ENCODE data around the gene SPRED2. TPM values are rescaled to one million over a fixed set of nuclear protein-coding genes. Genes with fewer than 3 reads are reported as not detected.

SPRED2 gene
- total RNA-seq, 1 donor from 2014 or later = 11.1 TPM

DNA sequence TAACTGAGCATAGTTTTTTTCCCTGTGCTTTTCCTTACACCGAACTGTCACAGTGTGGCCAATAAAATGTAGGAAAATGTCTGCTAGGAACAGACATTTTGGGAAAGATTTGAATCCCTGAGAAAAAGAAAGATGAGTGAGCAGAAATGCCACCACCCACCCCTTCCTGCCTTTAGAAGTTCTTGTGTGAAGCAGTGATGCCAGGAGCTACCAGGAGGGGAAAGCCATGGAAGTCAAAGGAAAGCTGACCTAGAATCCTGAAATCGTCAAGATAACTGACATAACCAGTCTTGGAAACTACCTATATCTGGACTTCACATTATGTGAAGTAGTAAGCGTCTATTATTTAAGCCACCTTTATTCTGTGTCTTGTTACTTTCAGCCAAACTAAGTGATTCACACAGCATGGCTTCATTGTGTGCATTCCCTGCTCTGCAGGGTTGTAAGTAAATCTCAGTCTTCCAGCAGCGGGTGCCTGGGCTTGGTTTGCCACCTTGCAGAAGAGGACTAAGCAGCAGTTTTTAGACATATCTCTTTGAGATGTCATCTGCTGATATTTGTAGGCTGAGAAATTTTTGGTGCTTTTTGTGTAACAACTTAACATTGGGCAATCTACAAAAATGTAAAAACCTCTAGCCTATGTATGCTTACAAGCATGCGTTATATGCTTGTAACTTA, 11.2 kb upstream of the SPRED2 start:
- no peak overlapping the region for H3K4me3 ChIP-seq (ENCODE audit: low read depth, low read length)
- DNase-seq (ENCODE audit: low read depth) = no peak
- TF ChIP-seq, protein P1, sequence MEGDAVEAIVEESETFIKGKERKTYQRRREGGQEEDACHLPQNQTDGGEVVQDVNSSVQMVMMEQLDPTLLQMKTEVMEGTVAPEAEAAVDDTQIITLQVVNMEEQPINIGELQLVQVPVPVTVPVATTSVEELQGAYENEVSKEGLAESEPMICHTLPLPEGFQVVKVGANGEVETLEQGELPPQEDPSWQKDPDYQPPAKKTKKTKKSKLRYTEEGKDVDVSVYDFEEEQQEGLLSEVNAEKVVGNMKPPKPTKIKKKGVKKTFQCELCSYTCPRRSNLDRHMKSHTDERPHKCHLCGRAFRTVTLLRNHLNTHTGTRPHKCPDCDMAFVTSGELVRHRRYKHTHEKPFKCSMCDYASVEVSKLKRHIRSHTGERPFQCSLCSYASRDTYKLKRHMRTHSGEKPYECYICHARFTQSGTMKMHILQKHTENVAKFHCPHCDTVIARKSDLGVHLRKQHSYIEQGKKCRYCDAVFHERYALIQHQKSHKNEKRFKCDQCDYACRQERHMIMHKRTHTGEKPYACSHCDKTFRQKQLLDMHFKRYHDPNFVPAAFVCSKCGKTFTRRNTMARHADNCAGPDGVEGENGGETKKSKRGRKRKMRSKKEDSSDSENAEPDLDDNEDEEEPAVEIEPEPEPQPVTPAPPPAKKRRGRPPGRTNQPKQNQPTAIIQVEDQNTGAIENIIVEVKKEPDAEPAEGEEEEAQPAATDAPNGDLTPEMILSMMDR (conservative IDR thresholded peaks at IDR 0.05; ENCODE audit: low read depth, low read length) = no peak

DNA sequence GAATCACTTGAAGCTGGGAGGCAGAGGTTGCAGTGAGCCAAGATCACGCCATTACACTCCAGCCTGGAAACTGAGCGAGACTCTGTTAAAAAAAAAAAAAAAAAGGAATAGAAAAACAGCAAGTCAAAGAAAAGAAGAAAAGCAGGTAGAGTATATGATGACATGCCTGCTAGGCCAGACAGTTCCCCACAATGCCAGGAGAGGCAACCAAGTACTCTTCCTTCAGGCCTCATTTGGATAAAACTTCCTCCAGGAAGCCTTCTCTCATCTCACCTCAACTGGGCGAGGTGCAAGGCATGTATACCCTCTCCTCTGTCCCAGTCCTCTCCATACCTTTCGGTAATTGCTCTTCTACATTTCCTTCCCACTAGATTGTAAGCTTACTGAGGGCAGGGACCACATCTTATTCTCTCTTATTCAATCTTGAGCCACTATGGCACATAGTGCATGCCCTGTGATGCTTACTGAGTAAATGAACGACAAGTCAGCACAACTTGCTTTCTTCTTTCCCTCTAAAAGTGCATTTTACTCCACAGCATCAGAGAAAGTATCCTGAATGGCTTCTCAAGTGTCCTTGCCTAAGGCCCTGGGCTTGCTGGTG, 10.1 kb upstream of the SPRED2 start:
- no peak overlapping the region for H3K4me3 ChIP-seq (ENCODE audit: low read depth, low read length)
- no peak for DNase-seq (ENCODE audit: low read depth)
- TF ChIP-seq, protein P1 (conservative IDR thresholded peaks at IDR 0.05; ENCODE audit: low read depth, low read length) = no peak

DNA sequence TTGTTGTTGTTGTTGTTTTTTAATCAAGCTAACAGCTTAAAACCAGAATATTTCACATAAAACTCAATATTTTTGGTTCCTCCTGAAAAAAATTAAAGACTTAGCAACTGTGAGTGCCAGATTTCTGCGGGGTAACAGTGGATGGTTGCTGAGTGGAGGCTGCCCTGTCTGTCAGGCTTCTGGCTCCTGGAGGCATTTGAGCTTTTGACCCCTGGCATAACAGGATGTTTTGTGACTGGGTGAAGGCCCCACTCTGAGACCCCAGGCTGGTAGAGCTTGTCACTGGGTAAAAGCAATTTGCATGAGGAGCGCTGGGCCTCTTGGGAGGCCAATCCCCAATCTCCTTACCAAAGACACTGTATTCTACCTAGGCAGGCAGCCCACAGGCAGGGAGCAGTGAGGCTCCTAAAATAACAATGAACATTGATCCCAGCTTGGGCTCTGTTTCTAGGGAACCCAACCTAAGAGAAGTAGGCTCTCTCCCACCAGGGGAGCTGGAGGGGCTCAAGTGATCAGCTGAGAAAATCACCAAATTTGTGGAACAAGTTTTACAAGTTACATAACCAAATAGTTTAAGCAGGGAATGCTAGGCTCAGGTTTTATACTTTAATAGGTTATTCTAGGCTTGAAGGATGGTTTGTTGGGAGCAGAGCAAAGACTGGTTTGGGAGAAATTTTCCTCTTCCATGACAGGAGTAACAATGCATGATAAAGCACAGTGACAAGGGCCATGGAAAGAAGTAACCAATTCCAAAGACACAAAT, 5.9 kb upstream of the SPRED2 start:
- TF ChIP-seq, protein P1 (conservative IDR thresholded peaks at IDR 0.05; ENCODE audit: low read depth, low read length) = no peak
- DNase-seq (ENCODE audit: low read depth) = no peak

DNA sequence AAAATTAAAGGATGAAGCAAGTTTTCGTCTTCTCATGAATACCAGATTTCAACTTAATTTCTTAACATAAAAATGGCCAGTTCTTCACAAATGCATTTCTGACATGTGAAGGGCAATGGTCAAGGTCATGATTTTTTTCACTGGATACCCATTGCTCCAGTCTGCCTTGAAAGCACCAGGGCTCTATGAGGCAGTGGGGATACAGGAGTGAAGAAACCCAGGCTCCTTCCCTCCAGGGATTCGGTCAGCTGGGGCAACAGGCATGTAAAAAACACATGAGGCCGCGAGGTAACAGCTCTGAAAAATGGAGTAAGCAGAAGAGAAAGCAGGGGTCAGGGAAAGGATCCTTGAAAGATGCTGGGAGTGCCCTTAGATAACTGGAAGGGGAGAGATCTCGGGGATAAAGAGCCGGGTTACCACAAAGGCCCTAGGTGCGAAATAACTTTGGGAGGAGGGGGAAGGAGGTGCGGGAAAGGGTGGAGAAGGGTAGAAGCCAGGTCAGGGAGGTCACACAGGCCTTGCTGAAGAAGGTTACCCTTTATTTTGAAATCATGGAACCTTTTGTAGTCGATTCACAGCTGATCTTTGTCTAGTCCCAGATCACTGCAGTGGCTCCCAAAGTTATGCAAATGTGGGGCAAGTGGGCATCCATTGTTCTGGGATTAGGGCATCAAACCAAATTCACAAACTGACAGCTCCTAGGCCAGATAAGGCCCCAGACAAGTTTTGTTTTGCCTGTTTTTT, 5.2 kb upstream of the SPRED2 start:
- H3K4me3 ChIP-seq (ENCODE audit: low read depth, low read length) = peak overlapping the region; percentile 71
- DNase-seq (ENCODE audit: low read depth) = no peak
- TF ChIP-seq, protein P1 (conservative IDR thresholded peaks at IDR 0.05; ENCODE audit: low read depth, low read length) = no peak

More for the DNA sequence above, 5.9 kb upstream of the SPRED2 start:
- no peak overlapping the region for H3K4me3 ChIP-seq (ENCODE audit: low read depth, low read length)

DNA sequence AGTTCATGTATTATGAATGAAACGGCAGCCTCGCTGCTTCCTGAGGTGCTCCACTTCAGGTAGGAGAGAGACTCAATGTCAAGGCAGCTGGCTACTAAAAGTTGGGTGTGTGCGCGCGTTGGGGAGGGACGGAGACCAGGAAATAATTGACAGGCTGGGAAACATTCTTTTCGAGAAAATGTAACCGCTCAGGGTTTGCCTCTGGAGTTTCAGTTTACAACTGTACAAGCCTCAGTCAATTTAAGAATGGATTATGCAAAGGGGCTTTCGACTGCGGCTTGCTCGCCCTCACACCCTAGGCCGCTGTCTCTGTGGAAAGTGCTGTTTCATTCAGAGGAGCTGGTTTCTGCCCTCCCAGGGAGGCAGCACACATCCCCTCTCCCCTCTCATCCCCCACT, 4.4 kb upstream of the SPRED2 start:
- peak overlapping the region; percentile 71 for H3K4me3 ChIP-seq (ENCODE audit: low read depth, low read length)
- no peak for DNase-seq (ENCODE audit: low read depth)
- TF ChIP-seq, protein P1 (conservative IDR thresholded peaks at IDR 0.05; ENCODE audit: low read depth, low read length) = no peak

DNA sequence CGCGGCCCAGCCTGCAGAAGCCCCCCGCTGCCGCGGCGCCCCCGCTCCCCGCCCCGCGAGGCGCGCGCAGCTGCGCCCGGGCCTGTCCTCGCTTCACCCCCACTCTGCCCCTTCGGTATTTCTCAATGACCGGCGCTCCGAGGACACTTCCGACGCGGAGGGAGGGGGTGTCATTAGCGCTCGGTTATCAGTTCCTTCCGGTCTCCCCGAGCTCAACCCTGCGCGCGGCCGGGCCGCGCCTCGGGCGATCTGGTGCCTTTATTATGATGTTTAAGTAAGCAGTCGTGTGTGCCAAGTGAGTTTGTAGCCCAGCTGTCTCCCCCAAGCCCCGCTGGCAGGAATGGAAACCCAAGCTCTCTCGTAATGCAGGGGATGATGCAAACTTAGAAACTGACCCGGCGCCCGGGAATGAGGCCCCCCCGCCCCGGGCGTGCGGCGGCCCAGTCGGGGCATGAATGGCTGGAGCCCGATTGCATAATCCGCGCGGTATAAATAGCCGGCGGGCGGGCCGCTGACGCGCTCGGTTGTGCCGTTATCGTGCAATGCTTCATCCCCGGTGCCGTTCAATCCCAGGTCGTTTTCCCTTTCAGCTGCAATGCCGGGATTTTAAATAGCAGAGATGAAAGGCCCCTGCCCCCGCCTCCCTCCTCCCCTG, 3.9 kb upstream of the SPRED2 start:
- peak overlapping the region; percentile 71 for H3K4me3 ChIP-seq (ENCODE audit: low read depth, low read length)
- no peak for DNase-seq (ENCODE audit: low read depth)
- TF ChIP-seq, protein P1 (conservative IDR thresholded peaks at IDR 0.05; ENCODE audit: low read depth, low read length) = no peak
